Activated T-cell treated with anti-CD3 and anti-CD28 coated beads, Interleukin-2, amount 50 U/mL, for 24 hours (primary cell): Measurements from ENCODE around the gene TSHZ3.

Experiments
- DNase-seq: peaks from one replicate; pipeline ENCODE4 v3.0.0-alpha.2; 2020
- H3K27ac Mint-ChIP-seq: 2 replicates; pipeline ENCODE4 v1.8.0; 2020; ENCODE audit warnings: mild to moderate bottlenecking, mixed read lengths
- H3K27me3 Mint-ChIP-seq: 2 replicates; pipeline ENCODE4 v1.8.0; 2020; ENCODE audit warnings: mixed read lengths
- H3K36me3 Mint-ChIP-seq: 2 replicates; pipeline ENCODE4 v1.8.0; 2020; ENCODE audit warnings: low read depth, mixed read lengths
- H3K4me1 Mint-ChIP-seq: 2 replicates; pipeline ENCODE4 v1.8.0; 2020; ENCODE audit warnings: low read depth, mixed read lengths
- H3K4me3 Mint-ChIP-seq: 2 replicates; pipeline ENCODE4 v1.8.0; 2020; ENCODE audit warnings: mild to moderate bottlenecking, moderate library complexity, mixed read lengths
- H3K9me3 Mint-ChIP-seq: 2 replicates; pipeline ENCODE4 v1.8.0; 2020; ENCODE audit warnings: mixed read lengths

Gene TSHZ3

DNA sequence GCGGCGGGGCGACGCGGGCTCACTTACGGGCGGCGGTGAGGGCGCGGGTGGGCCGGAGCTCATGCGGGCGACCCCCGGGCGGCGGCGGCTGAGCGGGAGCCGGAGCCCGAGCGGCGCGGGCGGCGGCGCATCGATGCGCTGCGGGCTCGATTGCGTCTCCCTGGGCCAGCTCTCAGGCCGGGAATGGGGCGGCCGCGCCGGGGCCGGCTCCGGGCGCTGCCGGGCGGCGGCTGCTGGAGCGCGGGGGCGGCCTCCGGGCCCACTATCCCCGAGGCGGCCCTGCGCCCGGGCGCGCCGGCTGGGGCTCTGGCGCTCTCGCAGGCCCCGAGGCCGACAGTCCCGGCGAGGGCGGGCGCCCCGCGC, 1.4 kb upstream of the TSHZ3 start:
- Mint-ChIP-seq H3K4me1 (peaks cover 46% of the 10 kb centered on the region), H3K9me3 (no peaks in the 10 kb centered on the region), H3K27ac (no peak overlapping the region), H3K27me3 (peaks cover 72% of the 10 kb centered on the region), H3K4me3 (peak overlapping the region; percentile 77), H3K36me3 (no peaks in the 10 kb centered on the region)
- peak; percentile 65 for DNase-seq

DNA sequence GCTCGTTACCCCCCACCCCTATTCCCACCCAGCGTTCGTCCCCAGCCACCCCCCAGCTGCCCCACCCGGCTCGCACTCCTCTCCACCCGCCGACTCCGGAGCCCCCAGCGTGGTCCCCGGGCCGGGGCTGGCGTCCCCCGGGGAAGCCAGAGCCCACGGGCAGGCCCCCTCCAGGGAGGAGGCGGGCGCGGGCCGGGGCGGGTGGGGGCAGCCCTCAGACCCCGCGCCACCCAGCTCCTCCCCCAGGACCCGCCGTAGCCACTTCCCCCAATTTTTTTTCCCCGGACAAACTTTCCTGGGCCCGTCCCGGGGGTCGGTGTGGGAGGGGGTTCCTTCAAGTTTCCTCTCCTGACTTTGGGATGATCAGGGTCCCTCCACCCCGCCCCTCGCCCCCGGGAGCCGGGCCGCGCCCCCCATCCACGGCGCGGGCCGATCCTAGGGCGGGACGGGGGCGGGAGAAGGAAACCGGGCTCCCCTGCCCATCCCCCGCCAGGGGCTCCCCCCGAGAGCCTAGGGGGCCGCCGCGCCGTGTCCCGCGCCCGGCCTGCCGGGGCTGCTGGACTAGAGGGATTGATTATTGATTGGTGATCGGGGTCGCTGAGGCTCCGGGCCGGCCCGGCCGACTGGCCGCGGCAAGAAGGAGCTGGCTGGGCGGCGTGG, 927 bp upstream of the TSHZ3 start:
- peak; percentile 48 for DNase-seq
- peaks cover 42% of the 10 kb centered on the region for H3K4me1 Mint-ChIP-seq
- H3K4me3 Mint-ChIP-seq, result peak overlapping the region; percentile 65
- H3K27ac Mint-ChIP-seq, result no peak overlapping the region
- no peaks in the 10 kb centered on the region for H3K9me3 Mint-ChIP-seq
- no peaks in the 10 kb centered on the region for H3K36me3 Mint-ChIP-seq
- H3K27me3 Mint-ChIP-seq, result peaks cover 72% of the 10 kb centered on the region

DNA sequence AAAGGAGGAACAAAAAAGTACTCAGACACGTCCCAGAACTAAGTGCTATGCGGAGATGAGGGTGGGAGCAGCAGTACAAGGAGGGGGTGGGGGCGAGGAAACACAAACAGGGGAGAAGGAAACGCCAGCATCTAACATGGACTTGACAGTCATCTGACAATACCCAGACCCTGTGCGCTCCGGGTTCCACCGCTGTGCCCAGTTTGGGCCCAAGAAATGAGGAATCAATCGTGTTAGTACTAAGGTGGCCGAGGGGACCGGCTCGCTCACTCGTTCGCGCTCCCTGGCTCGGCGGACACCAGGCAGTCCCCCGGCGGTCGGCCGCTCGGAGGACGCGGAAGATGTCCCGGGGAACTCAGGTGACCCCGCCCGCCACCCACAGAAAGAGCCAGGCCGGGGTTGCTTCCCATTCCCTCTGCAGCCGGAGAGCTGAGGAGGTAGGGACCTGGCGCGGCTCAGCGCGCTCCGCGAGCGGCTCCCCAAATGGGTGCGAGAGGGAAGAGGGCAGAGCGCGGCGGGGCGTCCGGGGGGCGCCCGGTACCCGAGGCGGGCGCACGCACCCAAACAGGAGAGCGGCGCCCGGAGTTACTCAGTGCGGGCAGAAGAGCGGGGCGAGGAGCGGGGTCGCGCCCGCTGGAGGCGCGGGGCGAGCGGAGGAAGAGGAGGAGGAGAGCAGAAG, 616 bp downstream of the TSHZ3 start:
- H3K27me3 Mint-ChIP-seq, result peaks cover 64% of the 10 kb centered on the region
- peak overlapping the region; percentile 77 for H3K4me3 Mint-ChIP-seq
- no peaks in the 10 kb centered on the region for H3K36me3 Mint-ChIP-seq
- peak; percentile 60 for DNase-seq
- H3K9me3 Mint-ChIP-seq, result no peaks in the 10 kb centered on the region
- H3K4me1 Mint-ChIP-seq, result peaks cover 29% of the 10 kb centered on the region
- no peak overlapping the region for H3K27ac Mint-ChIP-seq

DNA sequence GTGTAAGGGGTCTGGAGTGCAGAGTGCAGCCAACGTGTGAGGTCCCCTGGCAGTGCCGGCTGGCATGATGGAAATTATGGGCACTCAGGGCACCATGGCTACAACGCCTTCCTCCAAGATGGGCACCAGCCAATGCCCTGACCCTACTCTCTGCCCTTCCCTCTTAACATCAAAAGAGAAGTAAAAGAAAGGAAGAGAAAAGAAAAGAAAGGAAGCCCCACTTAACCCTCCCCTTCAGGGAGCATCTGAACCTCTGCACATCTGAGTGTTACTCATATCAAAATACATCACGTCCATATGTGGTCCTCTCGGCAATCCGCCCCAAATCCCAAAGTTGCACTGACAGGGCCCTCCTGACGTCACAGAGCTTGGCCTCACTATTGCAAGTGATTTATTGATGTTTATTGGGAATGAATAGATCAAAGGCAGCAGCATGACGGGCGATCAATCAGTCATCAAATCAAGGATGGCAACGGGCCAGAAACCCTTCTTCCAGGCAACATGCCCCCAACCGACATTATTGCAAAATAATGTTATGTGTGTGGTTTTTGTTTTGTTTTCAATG, 1.3 kb downstream of the TSHZ3 start:
- H3K4me1 Mint-ChIP-seq, result peaks cover 22% of the 10 kb centered on the region
- no peaks in the 10 kb centered on the region for H3K9me3 Mint-ChIP-seq
- no peaks in the 10 kb centered on the region for H3K36me3 Mint-ChIP-seq
- H3K27me3 Mint-ChIP-seq, result peaks cover 57% of the 10 kb centered on the region
- H3K27ac Mint-ChIP-seq, result no peak overlapping the region
- no peak for DNase-seq
- peak overlapping the region; percentile 77 for H3K4me3 Mint-ChIP-seq

DNA sequence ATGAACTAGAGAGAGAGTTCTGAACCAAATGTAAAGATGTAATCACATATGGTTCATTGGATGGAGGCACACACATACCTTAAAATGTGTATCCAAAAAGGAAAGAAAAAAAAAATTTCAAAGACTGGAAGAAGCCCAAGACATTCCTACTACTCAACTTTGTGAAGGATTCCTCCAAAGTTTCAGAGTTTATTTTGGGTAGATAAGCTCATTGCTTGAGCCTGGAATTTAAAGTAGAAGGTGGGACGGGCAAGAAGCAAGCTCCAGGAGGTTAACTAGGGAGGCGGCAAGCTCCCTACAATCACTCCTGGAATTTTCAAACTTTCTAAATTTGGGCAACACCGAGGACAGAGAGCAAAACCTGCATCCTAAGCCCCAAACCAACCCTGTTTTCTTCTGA, 1.9 kb downstream of the TSHZ3 start:
- DNase-seq, result no peak
- no peaks in the 10 kb centered on the region for H3K36me3 Mint-ChIP-seq
- peaks cover 17% of the 10 kb centered on the region for H3K4me1 Mint-ChIP-seq
- H3K9me3 Mint-ChIP-seq, result no peaks in the 10 kb centered on the region
- no peak overlapping the region for H3K4me3 Mint-ChIP-seq
- no peak overlapping the region for H3K27ac Mint-ChIP-seq
- H3K27me3 Mint-ChIP-seq, result peaks cover 51% of the 10 kb centered on the region

DNA sequence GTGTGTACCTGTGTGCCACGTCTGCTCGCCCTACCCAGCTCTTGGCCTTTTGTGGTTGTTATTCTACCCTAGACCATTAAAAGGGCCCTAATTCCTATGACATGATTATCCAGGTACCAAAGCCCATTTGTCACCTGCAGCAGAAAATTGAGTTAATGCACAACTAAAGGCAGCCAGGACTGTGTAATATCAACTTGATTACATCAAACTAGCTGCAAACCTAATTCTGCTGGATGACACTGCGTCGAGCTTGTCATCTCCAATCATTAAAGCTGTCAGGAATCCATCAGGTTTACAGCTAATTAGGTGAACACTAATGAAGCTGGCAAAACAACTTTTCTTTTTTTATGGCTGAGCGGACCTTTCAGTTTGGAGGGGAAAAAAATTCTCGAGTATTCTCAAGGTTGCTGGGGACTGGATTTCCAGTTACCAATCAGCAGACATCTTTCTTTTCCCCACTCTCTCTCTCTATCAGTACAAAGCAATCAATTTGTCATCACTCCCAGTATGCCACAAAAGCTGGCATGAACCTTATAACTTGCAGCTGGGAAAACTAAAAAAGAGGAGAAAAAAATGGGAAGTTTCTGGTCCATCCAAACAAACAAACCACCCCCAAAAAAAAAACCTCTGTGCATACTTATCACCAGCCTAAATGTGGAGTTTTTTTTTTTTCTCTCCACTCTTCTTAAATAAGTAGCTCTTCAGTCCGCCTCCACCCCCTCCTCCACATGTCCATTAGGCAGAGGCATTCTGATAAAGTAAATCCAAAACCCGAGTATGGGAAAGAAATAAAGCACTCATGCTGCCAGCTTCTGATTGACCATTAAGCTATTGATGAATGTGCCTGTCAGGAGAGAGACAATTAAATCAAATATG, 2.8 kb downstream of the TSHZ3 start:
- no peaks in the 10 kb centered on the region for H3K36me3 Mint-ChIP-seq
- H3K9me3 Mint-ChIP-seq, result no peaks in the 10 kb centered on the region
- no peak overlapping the region for H3K4me3 Mint-ChIP-seq
- peaks cover 43% of the 10 kb centered on the region for H3K27me3 Mint-ChIP-seq
- no peak for DNase-seq
- no peak overlapping the region for H3K27ac Mint-ChIP-seq
- H3K4me1 Mint-ChIP-seq, result peaks cover 11% of the 10 kb centered on the region

DNA sequence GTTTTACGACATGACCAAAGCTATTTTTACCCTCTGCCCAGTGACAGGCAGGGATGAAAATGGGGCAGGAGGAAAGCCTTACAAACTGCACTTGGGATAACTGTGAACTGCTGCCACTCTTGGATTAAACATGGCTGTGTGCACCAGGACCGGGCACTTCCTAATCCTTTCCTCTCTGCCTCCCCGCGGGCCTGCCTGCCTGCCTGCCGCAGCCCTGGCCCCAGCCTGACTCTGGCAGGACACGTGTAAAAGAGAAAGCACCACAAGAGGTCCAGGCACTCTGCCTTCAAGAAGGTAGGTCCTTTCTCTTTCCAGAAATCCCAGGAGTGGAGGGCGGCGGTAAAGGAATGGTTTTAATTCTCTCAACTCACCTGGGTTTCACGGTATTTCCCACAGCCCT, 4.8 kb downstream of the TSHZ3 start:
- Mint-ChIP-seq H3K27me3 (peaks cover 41% of the 10 kb centered on the region), H3K4me1 (peaks cover 25% of the 10 kb centered on the region), H3K36me3 (no peaks in the 10 kb centered on the region), H3K9me3 (no peaks in the 10 kb centered on the region), H3K4me3 (no peak overlapping the region), H3K27ac (no peak overlapping the region)
- DNase-seq, result no peak

DNA sequence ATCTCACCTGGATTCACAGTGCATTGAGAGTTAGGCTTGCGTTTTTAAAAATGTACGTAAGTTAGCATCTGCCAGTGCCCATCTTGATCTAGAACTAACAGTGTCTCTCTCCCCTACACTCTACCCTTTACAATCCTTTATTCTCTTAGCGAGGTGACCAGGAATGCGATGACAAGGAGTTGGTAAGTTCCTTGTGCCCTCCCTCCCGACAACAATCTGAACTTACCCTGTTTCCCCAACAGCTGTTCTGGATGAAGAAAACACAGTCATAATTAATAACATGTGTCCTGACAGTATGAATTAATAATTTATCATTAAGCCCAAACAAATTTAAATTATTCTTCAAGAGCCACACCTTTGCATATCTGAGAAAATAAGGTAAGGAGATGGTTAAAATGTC, 6.3 kb downstream of the TSHZ3 start:
- H3K9me3 Mint-ChIP-seq, result no peaks in the 10 kb centered on the region
- H3K4me1 Mint-ChIP-seq, result peaks cover 28% of the 10 kb centered on the region
- H3K36me3 Mint-ChIP-seq, result no peaks in the 10 kb centered on the region
- no peak for DNase-seq
- peaks cover 39% of the 10 kb centered on the region for H3K27me3 Mint-ChIP-seq
- no peak overlapping the region for H3K4me3 Mint-ChIP-seq
- H3K27ac Mint-ChIP-seq, result no peak overlapping the region

DNA sequence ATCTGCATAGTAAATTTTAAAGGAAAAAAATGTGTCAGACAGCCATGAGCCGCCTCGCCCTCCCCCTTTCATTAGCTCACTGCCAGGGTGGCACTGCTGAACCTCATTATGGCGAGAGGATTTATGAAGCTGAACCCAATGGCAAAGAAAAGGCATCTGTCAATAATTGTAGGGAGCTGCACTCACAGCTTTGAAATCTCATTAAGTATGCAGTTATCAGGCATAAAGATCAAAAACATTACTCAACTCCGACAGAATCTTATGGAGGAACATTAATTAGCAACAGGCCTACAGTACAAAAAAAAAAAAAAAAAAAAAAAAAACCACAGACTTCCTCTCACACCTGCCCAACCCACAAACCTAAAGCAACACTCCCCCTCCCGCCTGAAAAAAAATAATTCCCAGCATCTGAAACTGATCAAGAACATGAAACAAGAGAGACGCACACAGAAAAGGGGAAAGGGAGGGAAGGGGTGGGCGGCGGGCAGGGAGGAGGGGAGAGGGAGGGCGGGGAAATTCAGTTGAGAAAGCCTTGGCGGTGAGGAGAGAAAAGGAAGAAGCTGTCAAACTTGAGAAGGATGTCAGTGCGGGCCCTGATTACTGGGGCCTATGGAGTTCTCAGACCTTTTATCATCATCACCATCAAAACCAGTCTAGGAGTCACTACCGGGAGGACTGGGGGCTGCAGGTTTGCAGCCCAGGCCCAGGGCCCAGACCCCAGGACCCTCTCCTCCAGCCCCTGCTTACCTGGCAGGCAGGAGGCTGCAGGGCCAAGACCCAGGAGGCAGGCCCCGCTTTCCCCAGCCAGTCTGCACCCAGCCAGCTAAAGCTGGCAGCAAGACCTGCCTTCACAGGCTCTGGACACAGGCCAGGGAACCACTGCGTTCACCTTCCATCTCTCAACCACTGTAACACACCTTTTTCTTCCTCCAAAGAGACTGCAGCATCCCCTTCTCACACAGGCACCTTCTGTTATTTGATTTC, 8.9 kb downstream of the TSHZ3 start:
- Mint-ChIP-seq H3K4me1 (peaks cover 27% of the 10 kb centered on the region), H3K27ac (peak overlapping the region; percentile 44), H3K27me3 (peaks cover 27% of the 10 kb centered on the region), H3K36me3 (no peaks in the 10 kb centered on the region), H3K9me3 (no peaks in the 10 kb centered on the region), H3K4me3 (peak overlapping the region; percentile 20)
- DNase-seq, result no peak

DNA sequence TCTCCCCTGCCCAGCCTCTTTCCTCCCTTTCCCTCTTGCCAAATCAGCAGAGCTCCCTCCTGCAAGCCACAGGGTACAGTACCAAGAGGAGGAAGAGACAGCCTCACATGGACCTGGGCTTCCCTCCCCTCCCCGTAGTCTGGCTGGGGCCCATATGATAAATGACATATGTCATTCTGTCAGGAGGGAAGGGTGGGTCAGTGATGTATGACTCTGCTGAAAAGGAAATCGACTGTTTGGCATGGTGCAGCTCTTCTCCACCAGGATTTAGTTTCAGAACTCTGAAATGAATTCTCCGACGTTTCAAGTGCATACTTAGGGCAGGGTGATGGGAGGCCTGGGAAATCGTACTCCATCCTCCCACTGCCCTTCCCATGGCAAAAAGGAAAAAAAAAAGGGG, 9.8 kb downstream of the TSHZ3 start:
- no peak overlapping the region for H3K4me3 Mint-ChIP-seq
- DNase-seq, result no peak
- no peak overlapping the region for H3K27ac Mint-ChIP-seq
- H3K9me3 Mint-ChIP-seq, result no peaks in the 10 kb centered on the region
- peaks cover 27% of the 10 kb centered on the region for H3K4me1 Mint-ChIP-seq
- H3K27me3 Mint-ChIP-seq, result peaks cover 21% of the 10 kb centered on the region
- H3K36me3 Mint-ChIP-seq, result no peaks in the 10 kb centered on the region

DNA sequence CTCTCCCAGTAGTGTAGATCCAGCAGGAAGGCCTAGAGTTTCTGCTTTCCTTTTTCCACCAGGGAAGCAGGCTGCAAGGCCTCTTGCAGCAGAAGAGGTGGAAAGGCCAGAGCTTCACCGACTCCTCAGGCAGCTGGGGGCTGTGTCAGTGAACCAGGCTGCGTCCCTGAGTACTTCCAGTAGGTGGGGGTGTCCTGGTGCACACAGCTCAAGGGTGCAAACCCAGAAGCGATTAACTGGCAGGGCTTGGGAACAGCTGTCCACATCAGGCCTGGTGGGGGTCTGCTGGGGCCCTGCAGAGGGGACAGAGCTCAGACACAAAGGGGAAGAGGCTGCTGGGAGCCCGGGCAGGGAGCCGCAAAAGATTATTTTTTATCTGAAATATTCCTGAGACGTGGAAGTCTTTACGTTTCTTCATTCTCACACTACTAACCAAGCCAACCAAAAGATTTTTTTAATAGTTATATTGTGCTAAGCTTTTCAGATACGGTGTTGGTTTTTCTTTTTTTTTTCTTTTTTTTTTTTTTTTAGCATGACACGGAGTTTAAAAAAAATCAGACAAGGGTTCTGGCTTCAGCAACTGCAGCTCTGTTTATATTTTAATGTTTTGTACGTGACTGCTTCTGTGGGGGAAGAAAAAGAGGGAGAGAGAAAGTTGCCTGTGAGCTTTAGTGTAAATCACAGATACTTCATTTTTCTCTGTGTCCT, 11.0 kb downstream of the TSHZ3 start:
- Mint-ChIP-seq H3K4me3 (no peak overlapping the region), H3K4me1 (peaks cover 27% of the 10 kb centered on the region), H3K36me3 (no peaks in the 10 kb centered on the region), H3K9me3 (no peaks in the 10 kb centered on the region), H3K27ac (no peak overlapping the region), H3K27me3 (peaks cover 21% of the 10 kb centered on the region)
- no peak for DNase-seq

DNA sequence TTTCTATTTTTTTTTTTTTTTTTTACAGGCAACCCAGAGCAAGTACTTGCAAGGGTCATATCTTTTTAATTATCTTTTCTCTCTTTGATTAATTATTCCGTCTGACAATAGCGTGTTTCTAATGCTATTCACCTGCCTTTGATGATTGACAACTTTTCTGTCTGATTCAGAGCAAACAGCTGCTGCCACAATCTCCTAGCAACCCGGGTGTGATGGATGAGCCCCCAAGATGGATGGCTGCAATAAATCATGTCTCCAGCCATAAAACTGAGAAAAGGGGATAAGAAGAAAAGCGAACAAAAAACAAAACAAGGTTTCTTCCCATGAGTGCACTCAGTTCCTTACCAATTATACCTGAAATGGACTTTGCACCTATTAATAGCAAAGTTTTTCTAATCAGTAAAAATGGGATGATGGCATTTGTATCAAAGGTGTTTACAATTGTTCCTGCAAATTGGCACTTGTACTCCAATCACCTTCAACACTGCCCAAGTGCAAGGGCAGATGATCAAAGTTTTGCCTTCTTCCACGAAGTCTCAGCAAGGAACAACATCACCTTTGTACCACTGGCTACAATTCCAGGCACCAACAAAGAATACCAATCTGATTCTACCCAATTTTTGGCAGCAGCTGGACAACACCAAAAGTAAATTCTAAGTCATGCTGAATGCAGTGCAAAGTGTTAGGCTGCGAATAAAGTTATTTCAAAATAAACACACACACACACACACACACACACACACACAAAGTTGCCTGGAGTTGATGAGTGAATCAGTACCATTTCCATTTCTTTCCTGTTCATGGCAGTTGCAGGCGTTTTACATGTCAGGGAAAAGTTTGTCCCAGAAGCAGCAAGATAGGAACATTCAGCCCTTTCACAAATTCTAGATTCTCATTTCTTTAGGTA, 12.0 kb downstream of the TSHZ3 start:
- H3K9me3 Mint-ChIP-seq, result no peaks in the 10 kb centered on the region

More for the DNA sequence above, 12.0 kb downstream of the TSHZ3 start:
- H3K36me3 Mint-ChIP-seq, result no peaks in the 10 kb centered on the region
- peaks cover 27% of the 10 kb centered on the region for H3K4me1 Mint-ChIP-seq
- no peak overlapping the region for H3K27ac Mint-ChIP-seq
- no peak overlapping the region for H3K4me3 Mint-ChIP-seq
- no peak for DNase-seq
- peaks cover 21% of the 10 kb centered on the region for H3K27me3 Mint-ChIP-seq
